NCI-H1048 (cell line): ENCODE results near the gene TMC8.
"Not testable (repeated sequence)": the region's sequence is repeated elsewhere in the genome, so short reads cannot be mapped to it uniquely, and the experiment has no call there.

Source experiments
- DNase-seq: peaks from one replicate; lab custom pipeline; 2025; lab: John Stamatoyannopoulos, UW

The TMC8 gene

DNA sequence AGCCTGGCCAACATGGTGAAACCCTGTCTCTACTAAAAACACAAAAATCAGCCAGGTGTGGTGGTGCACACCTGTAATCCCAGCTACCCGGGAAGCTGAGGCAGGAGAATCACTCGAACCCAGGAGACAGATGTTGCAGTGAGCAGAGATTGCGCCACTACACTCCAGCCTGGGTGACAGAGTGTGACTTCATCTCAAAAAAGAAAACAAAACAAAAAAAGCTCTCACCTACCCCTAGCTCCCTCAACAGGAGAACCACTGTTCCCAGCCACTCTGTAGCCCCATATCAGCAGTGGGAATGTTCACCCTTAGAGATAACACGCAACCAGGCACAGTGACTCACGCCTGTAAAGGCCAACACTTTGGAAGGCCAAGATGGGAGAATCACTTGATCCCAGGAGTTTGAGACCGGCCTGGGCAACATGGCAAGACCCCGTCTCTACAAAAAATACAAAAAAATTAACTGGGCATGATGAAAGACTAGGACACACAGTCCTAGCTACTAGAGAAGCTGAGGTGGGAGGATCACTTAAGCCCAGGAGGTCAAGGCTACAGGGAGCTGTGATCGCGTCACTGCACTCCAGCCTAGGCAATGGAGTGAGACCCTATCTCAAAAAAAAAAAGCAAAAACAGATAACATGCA is 5.4 kb downstream of the TMC8 start:
- DNase-seq, result no peak

DNA sequence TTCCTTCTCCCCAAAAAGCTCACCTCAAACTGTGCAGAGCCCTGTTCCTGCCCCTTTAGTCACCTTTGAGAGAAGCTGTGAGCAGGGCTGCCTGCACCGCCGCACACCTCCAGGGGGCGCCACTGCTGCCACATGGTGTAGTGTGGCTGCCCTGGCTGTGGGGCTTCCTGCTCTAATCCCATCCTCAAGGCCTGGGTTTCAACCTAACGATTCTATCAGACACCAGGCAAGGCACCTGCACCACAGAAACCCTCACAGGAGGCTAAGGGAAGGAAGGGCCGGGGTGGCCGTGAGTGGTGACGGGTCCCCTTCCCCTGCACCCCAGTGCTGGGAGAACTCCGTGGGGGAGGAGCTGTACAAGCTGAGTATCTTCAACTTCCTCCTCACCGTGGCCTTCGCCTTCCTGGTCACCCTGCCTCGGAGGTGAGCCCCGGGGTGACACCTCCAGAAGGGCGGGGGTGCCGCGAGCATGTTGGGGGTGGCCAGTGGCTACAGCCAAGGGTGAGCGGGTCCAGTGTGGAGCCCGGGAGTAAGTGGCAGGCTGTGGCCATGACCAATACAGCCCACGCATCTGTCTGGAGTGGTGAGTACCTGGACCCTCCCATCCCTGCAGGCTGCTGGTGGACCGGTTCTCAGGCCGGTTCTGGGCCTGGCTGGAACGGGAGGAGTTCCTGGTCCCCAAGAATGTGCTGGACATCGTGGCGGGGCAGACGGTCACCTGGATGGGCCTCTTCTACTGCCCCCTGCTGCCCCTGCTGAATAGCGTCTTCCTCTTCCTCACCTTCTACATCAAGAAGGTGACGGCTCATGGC is 7.0 kb downstream of the TMC8 start:
- no peak for DNase-seq

DNA sequence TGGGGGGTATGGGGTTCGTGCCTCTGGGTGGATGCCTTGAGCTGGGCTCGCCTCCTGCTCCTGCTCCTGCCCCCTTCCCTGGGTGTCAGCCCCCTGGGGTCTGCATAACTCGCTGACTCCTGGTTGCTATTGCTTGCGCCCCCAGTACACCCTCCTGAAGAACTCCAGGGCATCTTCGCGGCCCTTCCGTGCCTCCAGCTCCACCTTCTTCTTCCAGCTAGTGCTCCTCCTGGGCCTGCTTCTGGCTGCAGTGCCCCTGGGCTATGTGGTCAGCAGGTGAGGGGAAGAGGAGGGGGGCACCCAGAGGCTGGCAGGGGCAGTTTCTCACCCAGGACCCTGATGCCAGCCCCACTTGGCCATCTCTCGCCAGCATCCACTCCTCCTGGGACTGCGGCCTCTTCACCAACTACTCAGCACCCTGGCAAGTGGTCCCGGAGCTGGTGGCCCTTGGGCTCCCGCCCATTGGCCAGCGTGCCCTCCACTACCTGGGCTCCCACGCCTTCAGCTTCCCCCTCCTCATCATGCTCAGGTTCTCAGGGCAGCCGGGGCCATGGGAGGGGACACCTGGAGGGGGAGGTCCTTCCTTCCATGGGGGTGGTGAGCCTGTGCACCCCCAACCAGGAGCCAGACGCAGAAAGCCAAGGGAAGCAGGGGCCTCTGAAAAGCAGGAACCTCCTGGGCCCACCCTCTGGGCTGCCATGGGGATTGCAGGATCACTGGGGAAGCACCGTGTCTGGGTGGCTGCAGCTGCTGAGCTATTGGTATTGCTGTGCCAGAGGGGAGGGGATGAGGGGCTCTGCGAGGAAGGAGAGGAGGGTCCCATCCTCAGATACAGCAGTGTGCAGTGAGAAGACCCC is 7.9 kb downstream of the TMC8 start:
- no peak for DNase-seq

DNA sequence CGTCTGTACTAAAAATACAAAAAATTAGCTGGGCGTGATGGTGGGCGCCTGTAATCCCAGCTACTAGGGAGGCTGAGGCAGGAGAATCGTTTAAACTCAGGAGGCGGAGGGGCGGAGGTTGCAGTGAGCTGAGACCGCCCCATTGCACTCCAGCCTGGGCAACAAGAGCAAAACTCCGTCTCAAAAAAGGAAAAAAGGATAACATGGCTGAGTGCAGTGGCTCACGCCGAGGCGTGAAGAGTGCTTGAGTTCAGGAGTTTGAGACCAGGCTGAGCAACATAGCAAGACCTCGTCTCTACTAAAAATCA is 9.2 kb downstream of the TMC8 start:
- DNase-seq, result not testable (repeated sequence)

DNA sequence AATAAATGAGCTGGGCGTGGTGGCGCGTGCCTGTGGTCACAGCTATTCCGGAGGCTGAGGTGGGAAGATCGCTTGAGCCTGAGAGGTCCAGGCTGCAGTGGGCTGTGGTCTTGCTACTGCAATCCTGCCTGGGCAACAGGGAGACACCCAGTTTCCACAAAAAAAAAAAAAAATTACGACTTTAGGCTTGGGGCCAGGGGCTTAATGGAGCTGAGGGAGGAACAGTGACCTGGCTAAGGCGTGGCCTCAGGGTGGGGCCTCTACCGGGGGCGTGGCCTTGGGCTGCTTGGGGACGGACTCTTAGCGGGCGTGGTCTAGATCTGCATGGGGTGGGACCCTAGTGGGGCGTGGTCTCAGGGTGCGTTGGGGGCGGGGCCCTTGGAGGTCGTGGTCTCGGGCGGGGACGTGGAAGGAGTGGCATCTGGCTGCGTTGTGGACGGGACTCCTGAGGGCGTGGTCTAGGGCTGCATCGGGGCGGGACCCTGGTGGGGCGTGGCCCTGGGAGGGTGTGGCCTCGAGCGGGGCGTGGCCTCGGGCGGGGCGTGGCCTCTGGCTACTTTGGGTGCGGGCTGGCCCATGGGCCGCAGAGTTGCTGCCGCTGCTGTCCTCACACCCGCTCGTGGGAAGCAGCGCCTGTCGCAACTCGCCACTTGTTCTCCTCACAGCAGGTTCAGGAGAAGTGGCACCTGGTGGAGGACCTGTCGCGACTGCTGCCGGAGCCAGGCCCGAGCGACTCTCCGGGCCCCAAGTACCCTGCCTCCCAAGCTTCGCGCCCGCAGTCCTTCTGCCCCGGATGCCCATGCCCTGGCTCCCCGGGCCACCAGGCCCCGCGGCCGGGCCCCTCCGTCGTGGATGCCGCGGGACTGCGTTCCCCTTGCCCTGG is 9.8 kb downstream of the TMC8 start:
- peak; percentile 97 for DNase-seq

DNA sequence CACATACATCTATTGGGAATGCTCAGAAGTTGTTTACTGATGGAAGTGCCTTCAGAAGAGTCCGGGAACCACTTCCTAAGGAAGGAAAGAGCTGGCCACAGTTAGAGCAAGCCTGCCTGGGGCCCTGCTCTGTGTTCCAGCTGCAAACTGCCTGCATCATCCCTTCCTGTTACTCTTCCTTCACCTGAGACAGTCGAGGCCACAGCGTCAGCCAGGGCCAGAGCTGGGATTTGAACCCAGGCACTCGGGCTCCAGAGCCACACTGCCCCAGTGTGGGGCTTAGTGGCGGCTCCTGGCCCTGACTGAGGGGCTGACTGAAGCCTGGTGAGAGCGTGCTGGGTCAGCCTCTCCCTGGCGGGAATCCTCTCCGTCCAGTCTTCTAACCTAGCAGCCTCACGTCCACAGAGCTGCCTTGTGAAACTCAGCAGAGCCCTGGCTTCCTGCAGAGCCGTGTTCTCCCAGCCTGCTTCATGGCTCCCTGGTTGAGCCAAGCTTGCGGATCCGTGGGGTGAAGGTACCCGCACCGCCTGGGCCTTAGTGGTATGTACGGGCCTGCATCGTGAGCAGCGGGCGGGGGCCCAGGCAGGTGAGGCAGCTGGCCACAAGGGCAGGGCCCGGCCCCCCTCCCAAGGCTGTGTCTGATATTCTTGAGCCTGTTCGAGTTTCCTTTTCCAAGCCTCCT is 11.0 kb downstream of the TMC8 start:
- DNase-seq, result no peak

DNA sequence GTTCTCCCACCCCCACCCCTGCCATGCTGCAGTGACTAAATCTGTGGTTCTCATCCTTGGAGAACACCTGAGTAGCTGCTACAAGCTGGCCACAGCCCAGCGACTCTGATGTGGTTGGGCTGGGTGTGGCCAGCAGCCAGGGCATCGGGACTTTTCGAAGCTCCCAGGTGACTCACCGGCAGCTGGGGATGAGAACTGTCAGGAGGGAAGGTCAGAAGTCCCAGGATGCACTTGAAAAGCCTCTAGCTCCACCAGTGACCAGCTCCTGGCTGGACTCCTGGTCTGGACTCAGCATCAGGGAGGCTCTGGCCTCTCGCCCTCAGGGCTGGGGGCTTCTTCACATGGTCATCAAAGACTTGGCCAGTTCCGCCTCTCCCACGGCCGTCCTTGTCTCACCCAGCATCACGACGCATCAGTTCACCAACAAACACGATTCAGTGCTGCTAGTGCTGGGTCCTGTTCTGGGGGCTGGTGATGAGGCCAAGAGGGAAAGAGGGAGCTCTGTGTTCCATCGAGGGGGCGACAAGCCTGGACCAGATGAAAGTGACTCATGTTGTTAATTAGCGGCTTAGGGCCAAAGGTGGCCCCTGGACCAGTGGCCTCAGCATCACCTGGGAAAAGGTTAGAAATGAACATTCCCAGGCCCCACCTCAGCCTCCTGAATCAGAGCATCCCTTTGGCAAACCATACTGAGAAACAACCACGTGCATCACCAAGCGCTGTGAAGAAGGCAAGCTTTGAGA is 11.7 kb downstream of the TMC8 start:
- DNase-seq, result no peak

DNA sequence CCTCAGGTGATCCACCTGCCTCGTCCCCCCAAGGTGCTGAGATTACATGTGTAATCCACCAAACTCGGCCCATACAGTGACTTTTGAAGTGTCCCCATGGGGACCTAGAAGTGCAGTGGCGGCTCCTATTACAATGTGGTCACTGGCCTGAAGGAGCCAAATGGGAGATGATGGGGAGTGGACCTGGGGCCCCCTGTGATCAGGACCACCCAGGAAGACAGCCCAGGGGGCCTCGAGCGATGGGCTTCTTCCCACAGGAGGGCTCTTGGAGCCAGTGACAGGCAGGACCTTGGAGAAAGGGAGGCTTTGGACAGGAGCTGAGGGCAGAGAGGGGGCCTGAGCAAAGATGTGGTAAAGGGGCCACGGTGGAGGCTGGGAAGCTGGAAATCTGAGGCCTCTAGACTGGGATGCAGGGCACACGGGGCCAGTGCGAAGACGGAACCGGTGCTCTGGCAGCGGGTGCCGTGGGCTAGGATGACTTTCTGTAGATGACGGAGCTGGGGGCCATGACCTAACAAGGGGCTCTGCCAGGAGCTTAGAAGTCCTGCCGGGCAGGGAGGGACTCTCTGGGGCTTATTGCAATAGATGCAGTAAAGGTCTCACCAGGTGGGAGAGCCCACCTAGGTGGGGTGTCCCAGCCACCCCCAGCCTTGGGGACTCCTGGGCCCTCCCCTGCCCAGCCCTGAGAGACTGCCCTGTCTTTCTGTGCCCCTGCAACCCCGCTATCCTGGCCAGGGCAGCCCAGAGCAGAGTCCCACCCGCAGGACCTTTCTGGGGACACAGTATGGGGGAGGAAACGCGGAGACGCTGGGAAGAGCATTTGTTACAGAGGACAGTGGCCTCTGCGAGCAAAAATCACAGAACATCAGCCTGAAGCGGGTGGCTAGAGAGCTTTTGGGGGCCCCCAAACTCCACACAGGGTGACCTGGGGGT is 12.9 kb downstream of the TMC8 start:
- DNase-seq, result no peak

DNA sequence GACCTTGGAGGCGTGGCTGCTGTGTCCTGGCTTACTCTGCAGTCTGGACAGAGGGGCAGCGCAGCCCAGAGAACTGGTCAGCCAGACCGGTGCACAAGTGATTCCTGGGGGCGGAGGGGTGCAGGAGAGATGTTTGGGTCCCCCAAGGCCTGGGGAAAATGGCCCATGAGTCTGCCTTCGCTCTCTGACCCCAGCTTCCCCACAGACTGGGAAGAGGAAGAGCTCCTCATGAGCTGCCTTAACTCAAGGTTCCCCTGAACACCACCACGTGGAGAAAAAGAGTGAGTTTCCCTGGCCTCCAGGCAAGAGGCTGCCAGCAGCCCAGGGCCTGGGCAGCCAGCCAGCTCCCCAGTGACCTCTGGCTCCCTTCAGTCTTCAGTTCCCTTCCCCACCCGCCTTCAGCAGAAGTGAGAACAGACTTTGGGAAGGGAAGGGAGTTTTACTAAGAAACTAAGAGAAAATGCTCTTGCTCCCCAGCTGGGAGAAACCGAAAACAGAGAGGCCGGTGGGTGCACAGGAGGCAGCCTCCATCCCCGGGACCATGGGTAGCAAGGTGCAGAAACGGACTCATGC is 13.7 kb downstream of the TMC8 start:
- no peak for DNase-seq

DNA sequence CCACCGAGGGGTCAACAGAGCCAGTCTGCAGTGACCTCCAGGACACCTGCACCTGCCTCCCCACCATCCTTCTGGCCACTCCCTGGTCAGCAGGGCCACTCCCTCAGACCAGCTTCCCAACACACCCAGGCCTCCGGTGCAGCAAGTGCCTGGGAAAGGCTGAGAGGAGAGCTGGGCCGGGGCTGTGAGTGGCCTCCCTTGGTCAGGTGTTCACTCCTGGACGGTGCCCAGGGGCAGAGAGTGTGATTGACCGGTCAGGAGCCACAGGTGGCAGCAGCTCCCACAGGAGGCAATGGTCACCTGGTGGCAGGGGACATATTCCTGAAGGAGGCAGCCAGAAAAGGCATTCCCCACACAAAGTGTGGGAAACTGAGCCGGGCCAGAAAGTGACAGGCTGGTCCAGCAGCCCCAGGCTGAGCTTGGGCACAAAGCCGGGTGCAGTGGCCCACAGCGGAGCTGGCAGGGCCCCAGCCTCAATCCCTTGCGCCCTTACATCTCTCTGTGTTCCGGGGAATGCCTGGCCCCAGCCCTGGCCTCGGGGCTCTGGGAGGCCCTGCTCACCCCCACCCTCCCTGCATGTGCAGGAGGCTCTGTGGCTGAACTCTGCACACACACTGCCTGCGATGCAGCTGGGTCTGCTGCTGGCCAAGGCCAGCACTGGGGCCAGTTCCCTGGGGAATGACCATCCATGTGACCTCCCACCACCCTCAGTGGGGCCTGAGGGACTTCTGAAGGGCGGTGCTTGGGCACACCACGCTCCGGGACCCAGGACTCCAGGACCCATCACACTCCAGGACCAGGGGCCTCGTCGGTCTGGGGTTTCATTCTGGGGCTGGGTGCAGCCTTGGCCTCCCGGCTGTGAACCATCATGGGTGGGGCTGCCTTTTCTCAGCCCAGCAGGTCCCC is 14.4 kb downstream of the TMC8 start:
- no peak for DNase-seq

DNA sequence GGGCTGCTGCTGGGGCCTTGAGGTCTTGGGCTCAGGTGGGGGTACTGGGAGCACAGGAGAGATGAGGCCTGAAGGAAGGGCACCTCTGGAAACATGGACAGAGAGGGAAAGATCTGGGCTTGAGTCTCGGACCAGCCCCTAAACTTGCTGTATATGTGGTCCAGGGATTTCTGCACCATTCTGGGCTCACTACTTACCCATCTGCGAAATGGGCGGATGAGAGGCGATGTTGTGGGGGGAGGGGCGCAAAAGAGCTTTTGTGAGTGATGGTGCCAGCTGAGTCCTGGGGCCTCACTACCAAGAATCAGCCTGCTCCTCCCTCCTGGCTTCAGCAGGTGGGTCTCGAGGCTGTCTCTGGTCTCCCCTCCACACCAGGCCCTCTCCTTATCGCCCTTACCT is 15.9 kb downstream of the TMC8 start:
- DNase-seq, result no peak

DNA sequence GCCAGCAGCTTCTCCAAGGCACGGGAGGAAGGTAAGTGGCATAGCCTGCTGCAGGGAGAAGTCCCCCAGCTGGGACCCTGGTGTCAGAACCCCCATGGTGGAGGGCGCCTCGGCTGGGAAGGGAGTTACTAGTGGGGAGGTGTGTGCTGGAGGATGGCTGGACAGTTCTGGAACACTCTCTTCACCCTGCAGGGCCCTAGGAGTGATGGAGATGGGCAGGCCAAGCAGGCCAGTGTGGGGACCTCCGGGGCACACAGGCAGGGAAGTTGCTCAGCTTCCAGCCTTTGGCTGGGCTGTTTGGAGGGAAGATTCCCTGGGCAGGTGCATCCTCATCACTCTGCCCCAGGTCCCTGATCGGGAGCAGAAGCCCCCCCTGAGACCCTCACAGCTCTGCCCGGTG is 16.3 kb downstream of the TMC8 start:
- no peak for DNase-seq

DNA sequence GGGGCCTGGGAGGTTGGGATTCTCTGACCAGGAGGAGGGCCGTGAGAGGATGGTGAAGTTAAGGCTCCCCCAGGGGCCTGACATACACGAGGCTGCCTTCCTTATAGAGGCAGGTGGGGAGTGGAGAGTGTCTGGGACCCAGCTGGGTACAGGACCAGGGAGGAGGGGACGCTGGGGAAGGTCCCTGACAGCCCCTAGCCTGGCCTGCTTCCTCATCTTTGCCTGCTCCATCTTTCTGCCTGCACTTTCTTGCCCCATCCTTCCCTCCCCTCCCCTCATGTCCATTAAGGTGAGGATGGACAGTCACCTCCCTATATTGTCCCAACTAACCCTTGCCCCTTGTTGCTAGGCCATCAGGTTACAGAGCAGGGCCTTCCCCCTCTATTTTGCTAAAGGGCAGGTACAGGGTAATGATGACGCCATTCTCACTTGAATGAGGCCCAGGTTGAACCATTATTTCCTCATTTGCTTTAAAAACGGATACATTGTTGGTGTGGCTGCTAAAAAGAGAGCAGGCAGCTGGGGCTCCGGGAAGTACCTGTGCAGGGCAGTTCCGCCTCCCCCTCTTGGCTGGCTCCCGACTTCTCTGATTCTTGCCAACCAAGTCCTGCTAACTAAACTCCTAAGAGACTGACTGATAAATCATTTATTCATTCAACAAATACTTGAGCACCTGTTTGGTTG is 16.9 kb downstream of the TMC8 start:
- DNase-seq, result no peak

DNA sequence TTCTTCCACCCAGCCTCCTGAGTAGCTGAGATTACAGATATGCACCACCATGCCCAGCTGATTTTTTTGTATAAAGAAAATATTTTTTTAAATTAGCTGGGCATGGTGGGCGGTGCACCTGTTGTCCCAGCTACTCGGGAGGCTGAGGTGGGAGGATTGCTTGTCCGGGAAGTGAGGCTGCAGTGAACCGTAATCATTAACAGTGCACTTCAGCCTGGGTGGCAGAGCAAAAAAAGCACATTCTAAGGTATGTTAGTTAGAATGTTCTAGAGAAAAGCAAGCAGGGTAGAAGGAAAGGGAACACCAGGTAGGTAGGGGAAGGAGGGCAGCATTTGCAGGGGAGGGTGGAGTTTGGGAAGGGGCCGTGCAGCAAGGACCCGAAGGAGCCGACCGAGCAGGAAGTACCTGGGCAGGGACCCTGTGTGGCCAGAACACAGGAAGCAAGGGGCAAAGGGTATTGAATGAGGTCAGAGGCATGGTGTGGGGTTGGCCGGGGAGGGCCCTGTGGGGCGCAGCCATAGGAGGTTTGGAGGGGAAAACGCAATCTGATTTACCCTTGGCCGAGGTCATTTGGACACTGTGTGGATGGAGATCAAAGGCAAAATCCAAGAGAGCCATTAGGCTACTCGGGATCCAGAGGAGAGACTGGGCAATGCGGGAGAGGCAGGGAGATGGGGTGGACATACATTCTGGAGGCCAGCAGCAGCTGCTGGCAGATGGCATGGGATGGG is 17.9 kb downstream of the TMC8 start:
- DNase-seq, result no peak

DNA sequence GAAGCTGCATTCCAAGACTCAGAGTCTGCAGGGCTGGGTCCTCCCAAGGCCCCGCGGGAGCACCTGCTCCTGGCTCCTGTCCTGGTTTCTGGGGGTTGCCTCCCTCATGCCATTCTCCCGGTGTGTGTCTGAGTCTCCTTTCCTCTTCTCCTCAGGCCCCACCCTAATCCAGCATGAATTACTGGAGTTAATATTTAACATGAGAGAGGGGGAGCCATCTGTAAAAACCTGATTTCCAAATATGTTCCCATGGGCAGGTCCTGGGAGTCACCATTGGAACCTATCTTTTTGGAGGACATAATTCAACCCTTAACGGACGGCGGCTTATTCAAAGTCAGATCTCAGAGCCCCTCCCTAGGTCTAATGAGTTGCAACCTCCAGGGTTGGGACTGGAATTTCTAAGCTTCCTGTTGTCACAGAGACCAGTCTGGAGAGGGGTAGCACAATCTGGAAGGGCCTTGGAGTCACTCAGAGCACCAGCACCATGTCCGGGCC is 21.0 kb downstream of the TMC8 start:
- no peak for DNase-seq

DNA sequence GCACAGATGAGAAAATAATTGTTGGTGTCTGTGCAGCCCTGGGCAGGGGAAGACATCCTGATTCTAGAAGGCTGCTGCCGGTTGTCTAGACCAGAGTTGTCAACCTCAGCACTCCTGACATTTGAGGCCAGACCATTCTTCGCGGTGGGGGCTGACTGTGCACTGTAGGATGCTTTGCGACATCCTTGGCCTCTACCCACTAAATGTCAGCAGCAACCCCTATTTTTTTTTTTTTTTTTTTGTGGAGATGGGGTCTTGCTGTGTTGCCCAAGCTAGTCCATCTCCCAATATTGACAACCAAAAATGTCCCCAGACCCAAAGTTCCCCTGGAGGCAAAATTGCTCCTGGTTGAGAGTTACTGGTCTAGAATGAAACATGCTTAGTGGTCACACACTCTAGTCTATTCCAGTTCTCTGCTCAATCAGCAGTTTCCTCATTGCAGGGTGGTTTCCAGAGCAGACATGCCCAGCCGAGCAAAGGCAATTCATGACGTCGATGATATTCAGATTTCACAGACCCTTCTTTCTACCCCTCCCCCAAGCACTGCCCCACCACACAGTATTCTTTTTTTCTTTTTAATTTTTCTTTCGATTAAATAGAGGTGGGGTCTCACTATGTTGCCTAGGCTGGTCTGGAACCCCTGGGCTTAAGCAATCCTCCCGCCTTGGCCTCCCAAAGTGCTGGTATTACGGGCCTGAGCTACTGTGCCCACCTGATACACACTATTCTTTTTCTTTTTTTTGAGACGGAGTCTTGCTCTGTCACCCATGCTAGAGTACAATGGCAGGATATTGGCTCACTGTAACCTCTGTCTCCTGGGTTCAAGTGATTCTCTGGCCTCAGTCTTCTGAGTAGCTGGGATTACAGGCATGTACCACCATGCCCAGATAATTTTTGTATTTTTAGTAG is 24.6 kb downstream of the TMC8 start:
- DNase-seq, result no peak
